GM13976 (cell line): ENCODE results near the gene CXXC5.

ENCODE experiments used
- DNase-seq: peaks from one replicate; pipeline ENCODE4 v3.0.0; 2012; ENCODE audit warnings: low spot score
- in situ Hi-C: fragments of 300-500 bp; cut with MboI; formaldehyde crosslinking; loops from one replicate; pipeline ENCODE4 v1.12.0; 2022; ENCODE audit warnings: low sequenced_read_pairs, mixed read lengths, inconsistent platforms; ENCODE audit not compliant: unreplicated experiment
- TF ChIP-seq, protein P1 (sequence below): IDR thresholded peaks from 2 replicates; pipeline ENCODE4 v1.5.1; 2012; ENCODE audit warnings: borderline replicate concordance, mild to moderate bottlenecking; ENCODE audit not compliant: insufficient read depth; ENCODE audit errors: extremely low read depth, missing control alignments, control extremely low read depth

CXXC5 gene

DNA sequence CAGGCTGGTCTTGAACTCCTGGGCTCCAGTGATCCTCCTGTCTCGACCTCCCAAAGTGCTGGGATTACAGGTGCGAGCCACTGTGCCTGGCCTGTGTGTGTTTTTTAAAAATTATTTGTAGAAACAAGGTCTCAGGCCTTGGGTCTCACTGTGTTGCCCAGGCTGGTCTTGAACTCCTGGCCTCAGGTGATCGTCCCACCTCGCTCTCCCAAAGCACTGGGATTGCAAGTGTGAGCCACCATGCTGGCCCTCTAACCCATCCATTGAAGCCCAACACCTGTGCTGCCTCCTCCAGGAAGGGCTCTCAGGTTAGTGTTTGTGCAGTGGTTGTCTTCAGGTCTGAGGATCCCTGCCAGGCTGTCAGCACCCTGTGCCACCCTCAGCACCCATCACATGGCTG, 56.6 kb downstream of the CXXC5 start:
- in situ Hi-C loops, result no loop called here
- no peak for DNase-seq
- TF ChIP-seq, protein P1, sequence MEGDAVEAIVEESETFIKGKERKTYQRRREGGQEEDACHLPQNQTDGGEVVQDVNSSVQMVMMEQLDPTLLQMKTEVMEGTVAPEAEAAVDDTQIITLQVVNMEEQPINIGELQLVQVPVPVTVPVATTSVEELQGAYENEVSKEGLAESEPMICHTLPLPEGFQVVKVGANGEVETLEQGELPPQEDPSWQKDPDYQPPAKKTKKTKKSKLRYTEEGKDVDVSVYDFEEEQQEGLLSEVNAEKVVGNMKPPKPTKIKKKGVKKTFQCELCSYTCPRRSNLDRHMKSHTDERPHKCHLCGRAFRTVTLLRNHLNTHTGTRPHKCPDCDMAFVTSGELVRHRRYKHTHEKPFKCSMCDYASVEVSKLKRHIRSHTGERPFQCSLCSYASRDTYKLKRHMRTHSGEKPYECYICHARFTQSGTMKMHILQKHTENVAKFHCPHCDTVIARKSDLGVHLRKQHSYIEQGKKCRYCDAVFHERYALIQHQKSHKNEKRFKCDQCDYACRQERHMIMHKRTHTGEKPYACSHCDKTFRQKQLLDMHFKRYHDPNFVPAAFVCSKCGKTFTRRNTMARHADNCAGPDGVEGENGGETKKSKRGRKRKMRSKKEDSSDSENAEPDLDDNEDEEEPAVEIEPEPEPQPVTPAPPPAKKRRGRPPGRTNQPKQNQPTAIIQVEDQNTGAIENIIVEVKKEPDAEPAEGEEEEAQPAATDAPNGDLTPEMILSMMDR, result no peak

DNA sequence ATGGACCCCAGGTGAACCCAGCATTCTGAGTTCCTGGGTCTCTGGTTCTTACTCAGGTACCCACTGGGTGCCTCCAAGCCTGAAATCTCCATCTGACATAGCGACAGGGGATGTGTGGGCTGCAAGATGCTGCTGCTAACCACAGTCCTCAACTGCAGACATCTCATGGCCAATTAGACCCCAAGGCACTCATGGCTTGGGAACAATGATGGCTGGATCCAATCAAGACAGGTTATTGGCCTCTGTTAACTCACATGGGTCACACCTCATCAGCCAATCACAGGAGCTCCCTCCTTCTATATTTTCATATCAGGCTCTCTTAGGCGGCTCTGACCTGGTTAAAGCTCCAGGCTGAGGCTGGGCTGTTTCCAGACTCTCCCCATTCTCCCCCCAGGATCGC, 57.0 kb downstream of the CXXC5 start:
- DNase-seq, result no peak
- TF ChIP-seq, protein P1, result no peak
- in situ Hi-C loops, result no loop called here

- TF ChIP-seq, protein P1, result no peak
- no peak for DNase-seq
- in situ Hi-C loops, result no loop called here
Observed at GRCh38 chr5:139705655-139706587, 57.8 kb downstream of the CXXC5 start.

DNA sequence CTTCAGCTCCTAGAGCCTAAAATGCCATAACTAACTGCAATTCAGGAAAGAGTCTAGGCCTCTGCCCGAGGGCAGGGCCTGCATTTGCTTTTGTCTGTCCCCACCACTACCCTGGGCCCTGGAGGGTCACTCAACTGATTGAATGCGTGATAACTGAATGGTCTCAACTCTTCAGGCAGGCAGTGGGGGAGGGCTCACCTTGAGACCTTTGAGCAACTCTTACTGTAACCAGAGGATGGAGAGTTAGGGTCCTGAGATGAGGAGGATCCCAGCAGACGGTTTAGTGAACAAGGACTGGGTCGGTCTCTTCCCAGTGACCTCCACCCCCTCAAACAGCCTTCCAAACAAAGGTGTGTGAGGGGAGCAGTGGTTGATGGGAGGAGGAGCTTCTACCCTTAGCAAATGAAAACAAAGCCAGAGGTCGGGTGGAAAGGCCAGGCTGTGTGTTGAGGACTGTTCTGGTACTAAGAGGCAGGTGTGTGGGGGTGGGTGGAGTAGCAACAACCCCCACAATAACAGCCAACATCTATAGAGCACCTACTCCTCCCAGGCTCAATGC, 59.4 kb downstream of the CXXC5 start:
- in situ Hi-C loops, result no loop called here
- DNase-seq, result no peak
- TF ChIP-seq, protein P1, result no peak

DNA sequence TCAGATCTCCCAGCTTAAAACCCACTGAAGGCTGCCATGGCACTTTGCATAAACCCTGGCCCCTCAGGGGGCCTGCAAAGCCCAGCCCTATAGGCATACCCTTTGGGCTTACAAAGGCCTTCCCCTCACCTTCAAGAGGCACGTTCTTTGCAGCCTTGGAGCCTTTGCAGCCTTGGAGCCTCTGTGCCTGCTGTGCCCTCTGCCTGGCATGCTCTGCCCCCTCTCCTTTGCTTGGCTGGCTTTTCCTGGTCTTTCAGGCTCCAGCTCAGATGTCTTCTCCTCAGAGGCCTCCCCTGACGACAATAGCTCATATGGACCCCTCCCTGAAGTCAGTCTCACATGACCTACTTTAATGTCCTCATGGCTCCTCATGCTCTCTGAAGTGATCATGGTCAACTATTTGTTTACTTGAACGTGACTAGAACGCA, 60.3 kb downstream of the CXXC5 start:
- TF ChIP-seq, protein P1, result no peak
- no peak for DNase-seq
- in situ Hi-C loops, result no loop called here

DNA sequence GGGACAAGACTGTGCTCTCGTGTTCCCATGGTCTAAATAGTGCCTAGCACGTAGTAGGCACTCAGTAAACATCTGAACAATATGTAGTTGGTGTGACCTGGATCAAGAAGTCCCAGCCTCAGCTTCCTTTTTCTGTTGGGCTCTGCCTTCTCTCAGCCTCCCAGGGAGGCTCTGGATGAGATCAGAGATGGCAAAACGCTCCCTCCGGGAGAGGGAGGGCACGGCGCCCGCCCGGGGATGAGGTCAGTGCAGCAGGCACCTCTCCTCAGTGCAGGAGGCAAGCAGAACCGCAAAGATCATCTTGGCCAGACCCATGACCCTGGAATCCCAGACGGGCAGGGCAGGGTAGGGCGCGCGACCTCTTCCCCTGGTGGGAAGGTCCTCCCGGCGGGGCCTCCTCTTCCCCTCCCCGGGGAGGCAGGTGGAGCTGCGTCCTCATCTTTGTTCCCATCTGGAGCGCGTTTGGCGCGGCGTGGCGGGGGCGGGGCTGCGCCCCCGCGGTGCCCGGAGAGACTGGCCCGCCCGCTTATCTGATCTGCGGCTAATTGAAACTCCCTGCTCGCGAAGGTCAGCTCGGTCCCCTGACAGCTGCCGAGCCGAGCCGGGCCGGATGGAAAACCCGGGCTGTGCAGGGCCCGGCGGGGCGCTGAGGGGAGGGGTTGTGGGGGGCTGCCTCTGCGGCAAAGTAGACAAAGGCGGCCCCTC, 60.9 kb downstream of the CXXC5 start:
- in situ Hi-C loops, result no loop called here
- TF ChIP-seq, protein P1, result no peak
- peak; percentile 66 for DNase-seq
